ENCODE results near the gene ZNF135. TPM values are rescaled to one million over a fixed set of nuclear protein-coding genes. Genes with fewer than 3 reads are reported as not detected.

ZNF135 gene
- total and polyA plus RNA-seq, 10 of the 15 experiments (the other 5 are each of a cell fraction or from before 2014, with no cell fraction given), result 0.04 TPM; not detected in 9

- no TSS peak for BruUV-seq (replicated peaks)
- intact Hi-C loops (cut with micrococcal nuclease; ENCODE audit: unreplicated experiment), result no loop called here
Observed at GRCh38 chr19:58063712-58064111, 4.6 kb downstream of the ZNF135 start.

DNA sequence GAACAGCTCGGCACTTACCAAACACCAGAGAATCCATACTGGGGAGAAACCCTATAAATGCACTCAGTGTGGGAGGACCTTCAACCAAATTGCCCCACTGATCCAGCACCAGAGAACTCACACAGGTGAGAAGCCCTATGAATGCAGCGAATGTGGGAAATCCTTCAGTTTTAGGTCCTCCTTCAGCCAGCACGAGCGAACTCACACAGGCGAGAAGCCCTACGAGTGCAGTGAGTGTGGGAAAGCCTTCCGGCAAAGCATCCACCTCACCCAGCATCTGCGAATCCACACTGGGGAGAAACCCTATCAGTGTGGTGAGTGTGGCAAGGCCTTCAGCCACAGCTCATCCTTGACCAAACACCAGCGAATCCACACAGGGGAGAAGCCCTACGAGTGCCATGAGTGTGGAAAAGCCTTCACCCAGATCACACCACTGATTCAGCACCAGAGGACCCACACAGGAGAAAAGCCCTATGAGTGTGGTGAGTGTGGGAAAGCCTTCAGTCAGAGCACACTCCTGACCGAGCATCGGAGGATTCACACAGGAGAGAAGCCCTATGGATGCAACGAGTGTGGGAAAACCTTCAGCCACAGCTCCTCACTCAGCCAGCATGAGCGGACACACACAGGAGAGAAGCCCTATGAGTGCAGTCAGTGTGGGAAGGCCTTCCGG lies 8.3 kb downstream of the ZNF135 start:
- FAIRE-seq, result no peak
- WGBS (ENCODE audit: insufficient coverage, insufficient replicate concordance, low lambda C conversion rate, missing lambda C conversion rate), result 45% methylated on average over 15 of the region's 15 CpGs
- no peak overlapping the region for H2AFZ ChIP-seq (ENCODE audit: control insufficient read depth, low read depth, low read length)

More at GRCh38 chr19:58063712-58064111, 4.6 kb downstream of the ZNF135 start:
- no peak overlapping the region for H3K9ac ChIP-seq (ENCODE audit: control insufficient read depth, insufficient read depth, low read length)
- in situ Hi-C loops (cut with MboI), result no loop called here
- TF ChIP-seq NR2C1 (IDR thresholded peaks at IDR 0.05) (no peak), SP1 (IDR thresholded peaks at IDR 0.05; ENCODE audit: low read depth, low read length) (no peak)
- no peak overlapping the region for H3K4me2 ChIP-seq (ENCODE audit: control insufficient read depth, insufficient read depth)
- no peaks in the 10 kb centered on the region for H3K27me3 ChIP-seq (replicated peaks in 1 of 2; ENCODE audit: control insufficient read depth in 2 of 2, insufficient read depth in 2 of 2, low read length in 1 of 2)
- 19% methylated on average over 3 of the region's 3 CpGs for WGBS (ENCODE audit: insufficient coverage, insufficient replicate concordance, low lambda C conversion rate, missing lambda C conversion rate)
- H4K20me1 ChIP-seq (ENCODE audit: control insufficient read depth, insufficient read depth), result no peaks in the 10 kb centered on the region
- ChIA-PET SMC1A (ENCODE audit: uncharacterized antibody, unreplicated experiment) (no interaction called here), CTCF (no interaction called here), RAD21 (ENCODE audit: unreplicated experiment) (no interaction called here), POLR2A (no interaction called here)
- DNase-seq (ENCODE audit: low read depth, low spot score), result no peak
- H2AFZ ChIP-seq (ENCODE audit: control insufficient read depth, low read depth, low read length), result no peak overlapping the region
- FAIRE-seq, result no peak
- no peaks in the 10 kb centered on the region for H3K4me1 ChIP-seq (ENCODE audit: control insufficient read depth, insufficient read depth, low read length)
- ATAC-seq, result no peak
- no peaks in the 10 kb centered on the region for H3K79me2 ChIP-seq (ENCODE audit: control insufficient read depth, insufficient read depth, low read length)
- H3K4me3 ChIP-seq, result no peak overlapping the region
- no peaks in the 10 kb centered on the region for H3K36me3 ChIP-seq (ENCODE audit: control insufficient read depth in 2 of 2, insufficient read depth in 2 of 2, low read length in 1 of 2)
- peaks cover 12% of the 10 kb centered on the region; the same call in 2 of the 3 replicates for H3K9me3 ChIP-seq (replicated peaks; ENCODE audit: control insufficient read depth, insufficient read depth, low read length)
- no peak overlapping the region for H3K27ac ChIP-seq (ENCODE audit: control insufficient read depth, insufficient read depth)

More for the DNA sequence above, 8.3 kb downstream of the ZNF135 start:
- Histone ChIP-seq H3K4me1 (ENCODE audit: control insufficient read depth, insufficient read depth, low read length) (no peaks in the 10 kb centered on the region), H3K27ac (ENCODE audit: control insufficient read depth, insufficient read depth) (no peak overlapping the region), H3K36me3 (ENCODE audit: control insufficient read depth in 2 of 2, insufficient read depth in 2 of 2, low read length in 1 of 2) (no peaks in the 10 kb centered on the region), H3K79me2 (ENCODE audit: control insufficient read depth, insufficient read depth, low read length) (no peaks in the 10 kb centered on the region), H3K9me3 (replicated peaks; ENCODE audit: control insufficient read depth, insufficient read depth, low read length) (peaks cover 8% of the 10 kb centered on the region; the same call in 2 of the 3 replicates), H3K4me2 (ENCODE audit: control insufficient read depth, insufficient read depth) (no peak overlapping the region), H3K4me3 (no peak overlapping the region), H3K27me3 (replicated peaks in 1 of 2; ENCODE audit: control insufficient read depth in 2 of 2, insufficient read depth in 2 of 2, low read length in 1 of 2) (no peaks in the 10 kb centered on the region), H3K9ac (ENCODE audit: control insufficient read depth, insufficient read depth, low read length) (no peak overlapping the region), H4K20me1 (ENCODE audit: control insufficient read depth, insufficient read depth) (no peaks in the 10 kb centered on the region)
- ATAC-seq, result no peak
- DNase-seq (ENCODE audit: low read depth, low spot score), result no peak
- CTCF ChIA-PET, result no interaction called here
- intact Hi-C loops (cut with micrococcal nuclease; ENCODE audit: unreplicated experiment) (no loop called here), in situ Hi-C loops (cut with MboI) (no loop called here)
- POLR2A ChIA-PET, result no interaction called here
- no TSS peak for BruUV-seq (replicated peaks)
- RAD21 ChIA-PET (ENCODE audit: unreplicated experiment), result no interaction called here
- SMC1A ChIA-PET (ENCODE audit: uncharacterized antibody, unreplicated experiment), result no interaction called here
- TF ChIP-seq HDGF (IDR thresholded peaks at IDR 0.05) (no peak), WRNIP1 (IDR thresholded peaks at IDR 0.05; ENCODE audit: borderline replicate concordance, low read depth, low read length) (no peak), ETV6 (conservative IDR thresholded peaks at IDR 0.05 in 1 of 2, IDR thresholded peaks at IDR 0.05 in 1 of 2; ENCODE audit: borderline replicate concordance in 1 of 2, low read depth in 1 of 2) (no peak)
